H9 (cell line): ENCODE data around the gene AATK. TPM values are rescaled to one million over a fixed set of nuclear protein-coding genes. Genes with fewer than 3 reads are reported as not detected.

ENCODE experiments used
- DNase-seq: peaks from one replicate; pipeline ENCODE4 v3.0.0-alpha.2; 2017
- H2AFZ ChIP-seq: one replicate; pipeline ENCODE4 v1.6.1; 2013; ENCODE audit warnings: mild to moderate bottlenecking, low read length, control low read depth, moderate library complexity
- H2AK5ac ChIP-seq: 2 replicates; pipeline ENCODE4 v1.6.1; 2013; ENCODE audit warnings: low read length, control low read depth, mixed read lengths; ENCODE audit not compliant: insufficient read length
- H2BK120ac ChIP-seq: one replicate; pipeline ENCODE4 v1.6.1; 2013; ENCODE audit warnings: low read depth, mild to moderate bottlenecking, low read length, control low read depth, inconsistent platforms; ENCODE audit not compliant: poor library complexity, severe bottlenecking
- H2BK12ac ChIP-seq: 2 replicates; pipeline ENCODE4 v1.6.1; 2013; ENCODE audit warnings: low read length, control low read depth, mixed read lengths, low read depth; ENCODE audit not compliant: insufficient read length
- H2BK15ac ChIP-seq: 2 replicates; pipeline ENCODE4 v1.6.1; 2013; ENCODE audit warnings: low read depth, low read length, control low read depth
- H2BK20ac ChIP-seq: one replicate; pipeline ENCODE4 v1.6.1; 2013; ENCODE audit warnings: low read depth, mild to moderate bottlenecking, low read length, control low read depth, inconsistent platforms; ENCODE audit not compliant: poor library complexity, severe bottlenecking
- H2BK5ac ChIP-seq: 2 replicates; pipeline ENCODE4 v1.6.1; 2013; ENCODE audit warnings: low read length, control low read depth, mixed read lengths; ENCODE audit not compliant: insufficient read length
- H3K14ac ChIP-seq: 2 replicates; pipeline ENCODE4 v1.6.1; 2013; ENCODE audit warnings: low read length, control low read depth; ENCODE audit not compliant: insufficient read depth
- H3K18ac ChIP-seq: 2 replicates; pipeline ENCODE4 v1.6.1; 2013; ENCODE audit warnings: low read depth, mild to moderate bottlenecking, mixed read lengths, low read length, control low read depth; ENCODE audit not compliant: insufficient read length
- H3K23ac ChIP-seq: 2 replicates; pipeline ENCODE4 v1.6.1; 2013; ENCODE audit warnings: low read length, control low read depth, mixed read lengths, low read depth; ENCODE audit not compliant: insufficient read length
- H3K23me2 ChIP-seq: 2 replicates; pipeline ENCODE4 v1.6.1; 2013; ENCODE audit warnings: low read depth, mild to moderate bottlenecking, mixed read lengths, low read length, control low read depth; ENCODE audit not compliant: insufficient read length, poor library complexity, severe bottlenecking
- H3K27ac ChIP-seq: 2 replicates; pipeline ENCODE4 v1.5.1; 2013; ENCODE audit warnings: low read length, control low read depth, mixed read lengths, low read depth; ENCODE audit not compliant: insufficient read length
- H3K27me3 ChIP-seq: 2 replicates; pipeline ENCODE4 v1.6.1; 2013; ENCODE audit warnings: low read length, control low read depth, inconsistent platforms; ENCODE audit not compliant: insufficient read depth
- H3K4ac ChIP-seq: 2 replicates; pipeline ENCODE4 v1.6.1; 2013; ENCODE audit warnings: low read depth, mild to moderate bottlenecking, control low read depth, inconsistent platforms, low read length, moderate library complexity
- H3K4me1 ChIP-seq: 2 replicates; pipeline ENCODE4 v1.6.1; 2013; ENCODE audit warnings: low read length, control low read depth, inconsistent platforms; ENCODE audit not compliant: insufficient read depth
- H3K4me2 ChIP-seq: 2 replicates; pipeline ENCODE4 v1.6.1; 2013; ENCODE audit warnings: low read length, control low read depth, mixed read lengths; ENCODE audit not compliant: insufficient read length, insufficient read depth
- H3K56ac ChIP-seq: 2 replicates; pipeline ENCODE4 v1.6.1; 2013; ENCODE audit warnings: low read depth, mild to moderate bottlenecking, mixed read lengths, low read length, control low read depth; ENCODE audit not compliant: insufficient read length
- H3K79me1 ChIP-seq: 2 replicates; pipeline ENCODE4 v1.6.1; 2013; ENCODE audit warnings: low read depth, mild to moderate bottlenecking, moderate library complexity, low read length, control low read depth, inconsistent platforms; ENCODE audit not compliant: insufficient read depth, poor library complexity, severe bottlenecking
- H3K79me2 ChIP-seq: 2 replicates; pipeline ENCODE4 v1.6.1; 2013; ENCODE audit warnings: low read length, control low read depth, inconsistent platforms; ENCODE audit not compliant: insufficient read depth
- H3K9ac ChIP-seq: 2 replicates; pipeline ENCODE4 v1.6.1; 2013; ENCODE audit warnings: low read length, control low read depth, mixed read lengths; ENCODE audit not compliant: insufficient read length; ENCODE audit errors: extremely low read depth
- H3K9me3 ChIP-seq: one replicate; pipeline ENCODE4 v1.6.1; 2013; ENCODE audit warnings: low read depth, low read length, inconsistent platforms; ENCODE audit not compliant: control insufficient read depth
- H3T11ph ChIP-seq: one replicate; pipeline ENCODE4 v1.6.1; 2013; ENCODE audit warnings: mild to moderate bottlenecking, low read length, control low read depth, inconsistent platforms
- H4K20me1 ChIP-seq: one replicate; pipeline ENCODE4 v1.6.1; 2013; ENCODE audit not compliant: control insufficient read depth, insufficient read length, insufficient read depth
- H4K5ac ChIP-seq: 2 replicates; pipeline ENCODE4 v1.6.1; 2013; ENCODE audit warnings: low read depth, mild to moderate bottlenecking, mixed read lengths, low read length, control low read depth; ENCODE audit not compliant: insufficient read length
- H4K8ac ChIP-seq: replicated peaks from 2 replicates; pipeline ENCODE4 v1.6.1; 2013; ENCODE audit warnings: low read length, control low read depth, mixed read lengths, low read depth; ENCODE audit not compliant: insufficient read length
- H4K91ac ChIP-seq: 2 replicates; pipeline ENCODE4 v1.6.1; 2013; ENCODE audit warnings: low read depth, mild to moderate bottlenecking, moderate library complexity, mixed read lengths, low read length, control low read depth; ENCODE audit not compliant: insufficient read length
- H3K27ac Mint-ChIP-seq, 3 experiments: 2 replicates in 2 of 3; 3 replicates in 1 of 3; pipeline ENCODE4 v1.8.0; 2020 to 2021; ENCODE audit warnings: mixed read lengths in 3 of 3, mild to moderate bottlenecking in 1 of 3, moderate library complexity in 1 of 3
- H3K27me3 Mint-ChIP-seq: 2 replicates; pipeline ENCODE4 v1.8.0; 2021; ENCODE audit warnings: low read depth, mild to moderate bottlenecking, moderate library complexity, mixed read lengths
- H3K36me3 Mint-ChIP-seq, 3 experiments: 2 replicates in 2 of 3; 3 replicates in 1 of 3; pipeline ENCODE4 v1.8.0; 2020 to 2021; ENCODE audit warnings: low read depth in 3 of 3, mixed read lengths in 3 of 3; ENCODE audit not compliant: insufficient read depth in 1 of 3
- H3K4me1 Mint-ChIP-seq, 2 experiments: 2 replicates each; pipeline ENCODE4 v1.8.0; 2020; ENCODE audit warnings: mixed read lengths in 2 of 2
- H3K4me3 Mint-ChIP-seq, 2 experiments: 2 replicates in 1 of 2; 3 replicates in 1 of 2; pipeline ENCODE4 v1.8.0; 2020 to 2021; ENCODE audit warnings: mild to moderate bottlenecking in 2 of 2, mixed read lengths in 2 of 2, moderate library complexity in 1 of 2
- H3K9me3 Mint-ChIP-seq, 2 experiments: 2 replicates in 1 of 2; 3 replicates in 1 of 2; pipeline ENCODE4 v1.8.0; 2020; ENCODE audit warnings: mild to moderate bottlenecking in 2 of 2, mixed read lengths in 2 of 2, moderate library complexity in 1 of 2
- CTCF ChIP-seq: fragments of 200-600 bp; sonication (generic); conservative IDR thresholded peaks from 3 replicates; pipeline ENCODE4 v1.8.0; 2021; ENCODE audit warnings: antibody characterized with exemption, mild to moderate bottlenecking
- WGBS: extraction: QIAGEN DNeasy Blood & Tissue Kit; methylation state at CpG from one replicate; pipeline ENCODE4 v1.1.7; 2013; ENCODE audit warnings: missing lambda C conversion rate, low lambda C conversion rate, mixed read lengths; ENCODE audit not compliant: insufficient read length; ENCODE audit errors: extremely low coverage; 5-methylcytosine and 5-hydroxymethylcytosine counted together
- total RNA-seq: library from RNA; stranded (reverse); gene quantifications from 2 replicates; pipeline ENCODE4 v1.2.1, GENCODE V29; 2021

Gene AATK
- total RNA-seq, 1 experiment from 2014 or later = 2.4 TPM

- DNase-seq = no peak
- Histone ChIP-seq H2BK120ac (no peak overlapping the region), H3K9ac (no peak overlapping the region), H2BK20ac (no peak overlapping the region), H2BK12ac (no peak overlapping the region), H3K14ac (no peak overlapping the region), H4K91ac (no peak overlapping the region), H3T11ph (no peak overlapping the region), H3K9me3 (no peaks in the 10 kb centered on the region), H3K56ac (no peak overlapping the region), H3K4me1 (no peaks in the 10 kb centered on the region; the same call in 1 of the 2 replicates), H3K18ac (no peak overlapping the region), H3K79me2 (no peaks in the 10 kb centered on the region), H3K4me2 (no peak overlapping the region), H2AK5ac (no peak overlapping the region), H3K27me3 (no peaks in the 10 kb centered on the region), H3K79me1 (no peaks in the 10 kb centered on the region), H3K23me2 (no peaks in the 10 kb centered on the region), H2BK5ac (no peak overlapping the region), H2AFZ (no peak overlapping the region), H4K5ac (no peak overlapping the region), H4K8ac (no peak overlapping the region), H3K27ac (no peak overlapping the region), H4K20me1 (peaks cover 3% of the 10 kb centered on the region), H2BK15ac (no peak overlapping the region), H3K4ac (no peak overlapping the region; the same call in 1 of the 2 replicates), H3K23ac (no peak overlapping the region)
- H3K9me3 Mint-ChIP-seq = no peaks in the 10 kb centered on the region
- no peak overlapping the region; a peak in 1 of 7 replicates for H3K27ac Mint-ChIP-seq
- no CpG with 5 or more reads among the region's 23 CpGs for WGBS
- peaks cover 3% of the 10 kb centered on the region for H3K27me3 Mint-ChIP-seq
- no peak for TF ChIP-seq CTCF
- peaks cover 32 to 41% of the 10 kb centered on the region in 2 experiments for H3K4me1 Mint-ChIP-seq
- H3K4me3 Mint-ChIP-seq = no peak overlapping the region
- peaks cover 0 to 4% (median 2%) of the 10 kb centered on the region in 3 experiments; a peak in 4 of 7 replicates for H3K36me3 Mint-ChIP-seq
Measured at GRCh38 chr17:81091774-81092517, 74.1 kb downstream of the AATK start.
